Mesothelial cell of epicardium (in vitro differentiated cells): ENCODE measurements around the gene MRPL53. TPM values are rescaled to one million over a fixed set of nuclear protein-coding genes. Genes with fewer than 3 reads are reported as not detected.

Experiments
- DNase-seq, 2 experiments: peaks; one replicate each; pipeline ENCODE4 v3.0.0; 2021; ENCODE audit warnings: low spot score in 2 of 2; ENCODE audit not compliant: unreplicated experiment in 2 of 2
- H3K27ac Mint-ChIP-seq: 2 replicates; pipeline ENCODE4 v1.8.0; 2021; ENCODE audit warnings: mixed read lengths
- H3K27me3 Mint-ChIP-seq: 2 replicates; pipeline ENCODE4 v1.8.0; 2021; ENCODE audit warnings: low read depth, mixed read lengths
- H3K36me3 Mint-ChIP-seq: 2 replicates; pipeline ENCODE4 v1.8.0; 2021; ENCODE audit warnings: mixed read lengths
- H3K4me1 Mint-ChIP-seq: 2 replicates; pipeline ENCODE4 v1.8.0; 2021; ENCODE audit warnings: mixed read lengths
- H3K4me3 Mint-ChIP-seq: 2 replicates; pipeline ENCODE4 v1.8.0; 2021; ENCODE audit warnings: mild to moderate bottlenecking, moderate library complexity, mixed read lengths
- H3K9me3 Mint-ChIP-seq: 2 replicates; pipeline ENCODE4 v1.8.0; 2021; ENCODE audit warnings: mixed read lengths
- total RNA-seq: library from RNA; stranded (reverse); gene quantifications from 3 replicates; pipeline ENCODE4 v1.2.1, GENCODE V29; 2021
- TF ChIP-seq, protein P1 (sequence below): fragments of 200-600 bp; sonication (generic); IDR thresholded peaks from one replicate; pipeline ENCODE4 v1.5.0; 2021; ENCODE audit warnings: antibody characterized with exemption; ENCODE audit not compliant: unreplicated experiment

MRPL53 gene
- total RNA-seq, 1 donor from 2014 or later, result 62.5 TPM

DNA sequence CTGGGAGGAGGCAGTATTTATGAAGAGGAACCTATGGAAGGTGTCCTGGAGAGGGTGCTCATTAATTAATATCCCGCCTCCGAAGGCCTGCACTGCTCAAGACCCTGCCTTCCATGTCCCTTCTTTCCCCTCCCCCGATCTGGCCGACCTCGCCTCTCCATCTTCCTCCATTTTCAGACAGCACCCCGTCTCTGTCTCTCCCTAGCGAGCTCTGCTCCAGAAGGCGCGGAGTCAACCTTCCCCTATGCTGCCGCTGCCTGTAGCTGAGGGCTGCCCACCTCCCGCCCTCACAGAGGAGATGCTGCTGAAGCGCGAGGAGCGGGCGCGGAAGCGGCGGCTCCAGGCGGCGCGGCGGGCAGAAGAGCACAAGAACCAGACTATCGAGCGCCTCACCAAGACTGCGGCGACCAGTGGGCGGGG lies 15.3 kb downstream of the MRPL53 start:
- peaks cover 46% of the 10 kb centered on the region for H3K4me1 Mint-ChIP-seq
- DNase-seq, result no peak
- TF ChIP-seq, protein P1, sequence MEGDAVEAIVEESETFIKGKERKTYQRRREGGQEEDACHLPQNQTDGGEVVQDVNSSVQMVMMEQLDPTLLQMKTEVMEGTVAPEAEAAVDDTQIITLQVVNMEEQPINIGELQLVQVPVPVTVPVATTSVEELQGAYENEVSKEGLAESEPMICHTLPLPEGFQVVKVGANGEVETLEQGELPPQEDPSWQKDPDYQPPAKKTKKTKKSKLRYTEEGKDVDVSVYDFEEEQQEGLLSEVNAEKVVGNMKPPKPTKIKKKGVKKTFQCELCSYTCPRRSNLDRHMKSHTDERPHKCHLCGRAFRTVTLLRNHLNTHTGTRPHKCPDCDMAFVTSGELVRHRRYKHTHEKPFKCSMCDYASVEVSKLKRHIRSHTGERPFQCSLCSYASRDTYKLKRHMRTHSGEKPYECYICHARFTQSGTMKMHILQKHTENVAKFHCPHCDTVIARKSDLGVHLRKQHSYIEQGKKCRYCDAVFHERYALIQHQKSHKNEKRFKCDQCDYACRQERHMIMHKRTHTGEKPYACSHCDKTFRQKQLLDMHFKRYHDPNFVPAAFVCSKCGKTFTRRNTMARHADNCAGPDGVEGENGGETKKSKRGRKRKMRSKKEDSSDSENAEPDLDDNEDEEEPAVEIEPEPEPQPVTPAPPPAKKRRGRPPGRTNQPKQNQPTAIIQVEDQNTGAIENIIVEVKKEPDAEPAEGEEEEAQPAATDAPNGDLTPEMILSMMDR, result no peak
- no peaks in the 10 kb centered on the region for H3K9me3 Mint-ChIP-seq
- H3K27me3 Mint-ChIP-seq, result no peaks in the 10 kb centered on the region
- peak overlapping the region; percentile 94 for H3K4me3 Mint-ChIP-seq
- no peaks in the 10 kb centered on the region for H3K36me3 Mint-ChIP-seq
- H3K27ac Mint-ChIP-seq, result peak overlapping the region; percentile 99

DNA sequence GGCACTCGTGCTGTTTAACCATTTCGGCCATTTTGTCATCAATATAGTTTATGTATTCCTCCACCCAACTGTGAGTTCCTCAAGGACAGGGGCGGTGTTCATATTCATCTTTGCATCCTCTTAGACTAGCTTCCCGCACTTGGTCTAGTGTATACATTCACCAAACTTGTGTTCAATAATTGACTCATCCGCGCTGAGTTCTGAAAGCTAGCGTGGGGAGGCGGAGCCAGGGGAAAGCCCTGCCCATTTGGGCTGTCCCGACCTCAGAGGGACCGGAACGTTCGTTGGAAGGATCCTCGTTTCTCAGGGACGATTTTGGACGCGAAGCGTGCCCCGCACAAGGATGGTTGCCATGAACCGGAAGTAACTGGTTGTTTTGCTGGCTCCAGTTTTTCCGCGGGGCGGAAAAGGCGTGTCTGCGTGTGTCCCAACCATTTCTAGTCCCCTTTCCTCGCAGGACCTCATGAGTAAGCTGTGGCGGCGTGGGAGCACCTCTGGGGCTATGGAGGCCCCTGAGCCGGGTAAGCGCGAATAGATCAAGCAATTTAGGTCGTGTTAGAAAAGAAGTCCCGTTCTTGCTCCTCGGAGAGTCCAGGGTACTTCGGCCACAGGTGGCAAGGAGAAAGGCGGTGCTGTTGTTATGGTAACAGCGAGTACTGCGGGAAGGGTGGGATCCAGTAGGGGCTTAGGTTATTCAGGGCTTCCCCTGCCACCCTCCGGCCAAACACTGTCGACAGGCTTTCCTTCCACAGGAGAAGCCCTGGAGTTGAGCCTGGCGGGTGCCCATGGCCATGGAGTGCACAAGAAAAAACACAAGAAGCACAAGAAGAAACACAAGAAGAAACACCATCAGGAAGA lies 17.6 kb downstream of the MRPL53 start, which contains the start of gene INO80B:
TSS of gene INO80B (plus strand) at position 434 of the 858 bp plus-strand sequence. CDS start at position 464, 30 bp downstream.
- Mint-ChIP-seq H3K27ac (peak within 1 kb of the TSS; percentile 99), H3K36me3 (no peaks in the 10 kb centered on the region), H3K9me3 (no peaks in the 10 kb centered on the region), H3K27me3 (no peaks in the 10 kb centered on the region), H3K4me3 (peak within 1 kb of the TSS; percentile 94), H3K4me1 (peaks cover 51% of the 10 kb centered on the region)
- DNase-seq, result peak; percentile 83 to 95
- TF ChIP-seq, protein P1, result no peak

DNA sequence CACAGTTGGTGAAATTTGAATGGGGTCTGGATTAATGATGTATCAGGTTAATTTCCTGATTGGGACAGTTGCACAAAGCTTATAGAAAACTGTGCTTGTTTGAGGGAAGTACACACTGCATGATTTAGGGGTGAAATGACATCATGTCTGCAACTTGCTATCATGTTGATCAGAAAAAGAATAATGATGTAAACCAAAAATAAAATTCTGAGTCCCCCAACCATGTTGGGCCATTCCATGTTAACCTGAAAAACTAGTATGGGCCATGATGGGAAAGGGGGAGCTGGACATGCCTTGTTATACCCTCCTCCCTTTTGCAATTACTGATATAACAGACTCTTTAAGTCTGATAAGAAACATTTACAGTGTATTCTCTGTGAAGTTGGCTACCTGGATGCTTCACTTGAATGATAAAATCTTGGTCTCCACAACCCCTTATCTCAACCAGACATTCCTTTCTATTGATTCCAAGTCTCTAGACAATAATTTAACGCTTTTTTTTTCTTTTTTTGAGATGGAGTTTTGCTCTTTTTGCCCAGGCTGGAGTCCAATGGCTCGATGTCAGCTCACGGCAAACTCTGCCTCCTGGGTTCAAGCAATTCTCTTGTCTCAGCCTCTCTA lies 21.8 kb downstream of the MRPL53 start:
- Mint-ChIP-seq H3K27ac (no peak overlapping the region), H3K4me3 (no peak overlapping the region), H3K4me1 (peaks cover 22% of the 10 kb centered on the region), H3K36me3 (no peaks in the 10 kb centered on the region), H3K27me3 (no peaks in the 10 kb centered on the region), H3K9me3 (no peaks in the 10 kb centered on the region)
- DNase-seq, result no peak
- TF ChIP-seq, protein P1, result no peak

DNA sequence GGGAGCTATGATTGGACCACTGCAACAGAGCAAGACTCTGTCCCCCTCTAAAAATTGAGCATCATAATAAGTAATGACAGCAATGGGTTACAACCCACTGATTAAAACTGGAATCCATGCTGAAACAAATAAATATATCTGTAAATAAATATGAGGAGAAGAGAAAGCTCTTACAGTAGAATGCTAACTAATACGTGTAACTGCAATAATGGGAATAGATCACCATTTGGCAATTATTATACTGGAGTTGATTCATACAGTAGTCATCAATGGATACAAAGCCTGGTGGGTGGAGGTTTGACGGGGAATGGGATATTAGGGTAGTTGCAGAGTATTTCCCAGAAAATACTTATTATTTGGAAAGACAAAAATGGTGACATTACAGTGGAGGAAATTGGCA lies 23.7 kb downstream of the MRPL53 start:
- no peak for DNase-seq
- H3K4me3 Mint-ChIP-seq, result no peak overlapping the region
- TF ChIP-seq, protein P1, result no peak
- no peak overlapping the region for H3K27ac Mint-ChIP-seq
- peaks cover 20% of the 10 kb centered on the region for H3K4me1 Mint-ChIP-seq
- H3K27me3 Mint-ChIP-seq, result no peaks in the 10 kb centered on the region
- H3K9me3 Mint-ChIP-seq, result no peaks in the 10 kb centered on the region
- no peaks in the 10 kb centered on the region for H3K36me3 Mint-ChIP-seq

DNA sequence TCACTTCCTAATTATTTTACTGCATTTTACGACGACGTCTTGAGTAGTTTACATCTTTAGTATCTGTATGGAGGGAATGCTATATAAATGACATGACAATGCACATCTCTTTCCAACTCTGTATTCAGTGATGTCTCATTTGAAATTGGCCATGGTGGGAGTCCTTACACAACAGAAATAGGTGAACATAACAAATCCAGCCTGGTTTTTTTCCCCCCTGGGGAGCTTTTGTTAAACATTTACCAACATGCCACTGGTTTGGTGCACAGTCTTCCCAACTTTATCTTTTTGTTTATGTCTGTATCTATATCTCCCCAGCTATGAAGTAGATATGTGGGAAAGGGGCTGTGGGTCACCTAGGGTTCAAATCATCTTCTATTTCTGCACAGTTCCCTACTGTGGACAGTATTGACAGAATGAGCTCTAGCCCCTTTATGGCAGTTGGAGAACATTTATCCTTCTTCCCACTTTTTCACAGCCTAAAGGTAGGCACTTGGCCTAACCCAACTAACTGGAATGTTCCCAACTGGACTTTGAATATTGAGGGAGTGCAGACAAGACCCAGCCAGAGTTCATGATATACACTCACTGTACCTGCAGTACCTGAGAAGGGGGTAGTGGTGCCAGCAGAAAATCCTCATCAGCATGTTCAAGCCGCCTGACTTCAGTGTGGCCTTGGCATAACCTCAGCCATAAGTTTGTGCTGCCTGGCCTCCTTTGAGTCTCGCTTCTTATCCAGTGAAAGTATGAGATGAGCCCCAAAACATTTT lies 25.1 kb downstream of the MRPL53 start:
- H3K27me3 Mint-ChIP-seq, result no peaks in the 10 kb centered on the region
- DNase-seq, result no peak
- no peaks in the 10 kb centered on the region for H3K36me3 Mint-ChIP-seq
- peaks cover 20% of the 10 kb centered on the region for H3K4me1 Mint-ChIP-seq
- TF ChIP-seq, protein P1, result no peak
- H3K4me3 Mint-ChIP-seq, result no peak overlapping the region
- no peak overlapping the region for H3K27ac Mint-ChIP-seq
- H3K9me3 Mint-ChIP-seq, result no peaks in the 10 kb centered on the region
